Measurements from ENCODE around the gene PTGER4.
"Not testable (repeated sequence)": the region's sequence is repeated elsewhere in the genome, so short reads cannot be mapped to it uniquely, and the experiment has no call there.

PTGER4 gene

DNA sequence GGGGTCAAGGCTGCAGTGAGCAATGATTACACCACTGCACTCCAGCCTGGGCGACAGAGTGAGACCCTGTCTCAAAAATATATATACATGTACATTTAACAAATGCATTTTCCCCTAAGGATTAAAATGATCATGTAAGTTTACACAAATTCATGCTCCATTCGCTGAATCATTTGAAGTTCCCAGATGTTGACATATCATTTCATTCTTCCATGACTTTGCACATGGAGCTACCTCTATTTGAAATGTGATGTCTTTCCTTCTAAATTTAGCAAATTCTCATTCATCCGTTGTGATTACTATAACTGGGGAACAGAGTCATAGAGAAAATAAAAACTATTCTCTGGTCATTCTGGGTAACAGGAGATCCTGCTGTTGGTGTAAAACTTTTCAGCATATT lies 10.6 kb downstream of the PTGER4 start:
- TF ChIP-seq ZNF274 (IDR thresholded peaks at IDR 0.05; ENCODE audit: low read depth, low read length) (no peak), YY1 (IDR thresholded peaks at IDR 0.05; ENCODE audit: insufficient read depth, insufficient read length) (no peak), SUZ12 (IDR thresholded peaks at IDR 0.05; ENCODE audit: extremely low read depth, insufficient read depth, insufficient read length) (no peak)
- no peaks in the 10 kb centered on the region for H3K9me3 ChIP-seq (ENCODE audit: insufficient read depth, low read length)
- no peaks in the 10 kb centered on the region for H3K36me3 ChIP-seq (ENCODE audit: insufficient read depth, insufficient read length, low read length)
- no peaks in the 10 kb centered on the region for H3K4me1 ChIP-seq (ENCODE audit: insufficient read depth, insufficient read length)
- H3K4me3 ChIP-seq (ENCODE audit: insufficient read length, low read depth): no peak overlapping the region
- no peak overlapping the region for H3K9ac ChIP-seq (ENCODE audit: insufficient read length, low read depth)
- DNase-seq (ENCODE audit: low read depth, low spot score): no peak
- no peaks in the 10 kb centered on the region for H3K27me3 ChIP-seq (ENCODE audit: insufficient read depth, insufficient read length)

DNA sequence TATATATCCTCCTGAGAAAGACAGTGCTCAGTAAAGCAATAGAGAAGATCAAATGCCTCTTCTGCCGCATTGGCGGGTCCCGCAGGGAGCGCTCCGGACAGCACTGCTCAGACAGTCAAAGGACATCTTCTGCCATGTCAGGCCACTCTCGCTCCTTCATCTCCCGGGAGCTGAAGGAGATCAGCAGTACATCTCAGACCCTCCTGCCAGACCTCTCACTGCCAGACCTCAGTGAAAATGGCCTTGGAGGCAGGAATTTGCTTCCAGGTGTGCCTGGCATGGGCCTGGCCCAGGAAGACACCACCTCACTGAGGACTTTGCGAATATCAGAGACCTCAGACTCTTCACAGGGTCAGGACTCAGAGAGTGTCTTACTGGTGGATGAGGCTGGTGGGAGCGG lies 12.2 kb downstream of the PTGER4 start:
- no peak for TF ChIP-seq ZNF274 (IDR thresholded peaks at IDR 0.05; ENCODE audit: low read depth, low read length)
- Histone ChIP-seq H3K9me3 (ENCODE audit: insufficient read depth, low read length) (no peaks in the 10 kb centered on the region), H3K36me3 (ENCODE audit: insufficient read depth, insufficient read length, low read length) (no peaks in the 10 kb centered on the region), H3K4me3 (ENCODE audit: insufficient read length, low read depth) (no peak overlapping the region), H3K9ac (ENCODE audit: insufficient read length, low read depth) (no peak overlapping the region), H3K27me3 (ENCODE audit: insufficient read depth, insufficient read length) (no peaks in the 10 kb centered on the region), H3K4me1 (ENCODE audit: insufficient read depth, insufficient read length) (no peaks in the 10 kb centered on the region)
- no peak for DNase-seq (ENCODE audit: low read depth, low spot score)

DNA sequence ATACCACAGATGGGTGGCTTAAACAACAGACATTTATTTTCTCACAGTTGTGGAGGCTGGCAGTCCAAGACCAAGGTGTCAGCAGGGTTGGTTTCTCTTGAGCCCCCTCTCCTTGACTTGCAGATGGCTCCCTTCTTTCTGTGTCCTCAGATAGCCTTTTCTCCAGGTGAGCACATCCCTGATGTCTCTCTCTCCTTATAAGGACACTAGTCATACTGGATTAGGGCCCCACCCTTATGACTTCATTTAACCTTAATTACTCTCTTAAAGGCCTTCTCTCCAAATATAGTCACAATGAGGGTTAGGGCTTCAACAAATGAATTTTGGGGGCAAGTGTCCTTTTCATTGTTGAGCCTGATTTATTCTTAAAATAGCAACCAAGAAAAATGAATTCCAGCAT lies 14.7 kb downstream of the PTGER4 start:
- DNase-seq (ENCODE audit: low read depth, low spot score): no peak
- no peaks in the 10 kb centered on the region for H3K27me3 ChIP-seq (ENCODE audit: insufficient read depth, insufficient read length)
- H3K4me3 ChIP-seq (ENCODE audit: insufficient read length, low read depth): no peak overlapping the region
- TF ChIP-seq YY1 (IDR thresholded peaks at IDR 0.05; ENCODE audit: insufficient read depth, insufficient read length) (no peak), ZNF274 (IDR thresholded peaks at IDR 0.05; ENCODE audit: low read depth, low read length) (no peak), SUZ12 (IDR thresholded peaks at IDR 0.05; ENCODE audit: extremely low read depth, insufficient read depth, insufficient read length) (no peak)
- H3K36me3 ChIP-seq (ENCODE audit: insufficient read depth, insufficient read length, low read length): no peaks in the 10 kb centered on the region
- H3K9me3 ChIP-seq (ENCODE audit: insufficient read depth, low read length): no peaks in the 10 kb centered on the region
- H3K9ac ChIP-seq (ENCODE audit: insufficient read length, low read depth): no peak overlapping the region
- H3K4me1 ChIP-seq (ENCODE audit: insufficient read depth, insufficient read length): no peaks in the 10 kb centered on the region

DNA sequence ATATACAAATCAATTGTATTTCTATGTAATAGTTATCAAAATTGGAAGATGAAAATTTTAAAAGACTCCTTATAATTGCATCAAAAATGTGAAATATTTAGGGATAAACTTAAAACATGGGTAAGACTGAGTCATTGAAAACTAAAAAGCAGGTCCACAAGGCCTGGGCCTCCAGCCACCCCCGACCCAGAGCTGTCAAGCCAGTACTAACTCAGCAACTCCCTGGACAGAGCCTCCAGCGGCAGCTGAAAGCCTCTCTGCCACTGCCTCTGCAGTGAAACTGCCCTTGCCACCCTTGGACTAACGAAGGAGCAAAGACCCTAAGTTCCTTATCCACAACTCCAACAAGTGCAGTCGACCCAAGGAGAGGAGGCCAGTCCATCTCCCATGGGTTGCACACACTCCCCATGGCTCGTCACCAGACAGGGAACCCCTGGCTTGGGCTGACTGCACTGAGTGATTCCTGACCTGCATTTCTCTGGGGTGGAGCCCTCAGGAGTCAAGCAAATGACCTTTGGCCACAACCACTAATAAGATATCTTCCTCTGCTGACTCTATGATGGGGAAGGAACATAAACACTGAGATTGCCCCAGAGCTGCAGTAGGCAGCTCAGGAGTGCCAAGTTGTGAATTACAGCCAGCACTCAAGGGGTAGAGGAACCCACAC lies 20.5 kb downstream of the PTGER4 start:
- no peak for DNase-seq (ENCODE audit: low read depth, low spot score)
- TF ChIP-seq SUZ12 (IDR thresholded peaks at IDR 0.05; ENCODE audit: extremely low read depth, insufficient read depth, insufficient read length): no peak
- TF ChIP-seq ZNF274 (IDR thresholded peaks at IDR 0.05; ENCODE audit: low read depth, low read length): no peak
- TF ChIP-seq YY1 (IDR thresholded peaks at IDR 0.05; ENCODE audit: insufficient read depth, insufficient read length): no peak
- H3K9ac ChIP-seq (ENCODE audit: insufficient read length, low read depth): no peak overlapping the region

DNA sequence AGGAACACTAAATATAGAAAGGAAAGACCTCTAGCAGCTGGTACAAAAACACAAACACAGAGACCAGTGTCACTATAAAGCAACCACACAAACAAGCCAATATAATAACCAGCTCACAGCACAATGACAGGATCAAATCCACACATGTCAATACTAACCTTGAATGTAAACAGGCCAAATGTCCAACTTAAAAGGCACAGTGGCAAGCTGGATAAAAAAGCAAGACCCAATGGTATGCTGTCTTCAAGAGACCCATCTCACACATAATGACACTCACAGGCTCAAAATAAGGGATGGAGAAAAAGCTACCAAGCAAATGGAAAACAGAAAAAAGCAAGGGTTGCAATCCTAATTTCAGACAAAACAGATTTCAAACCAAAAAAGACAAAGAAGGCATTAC lies 22.3 kb downstream of the PTGER4 start:
- not testable (repeated sequence) for DNase-seq (ENCODE audit: low read depth, low spot score); H3K9ac ChIP-seq (ENCODE audit: insufficient read length, low read depth); H3K4me1 ChIP-seq (ENCODE audit: insufficient read depth, insufficient read length); H3K4me3 ChIP-seq (ENCODE audit: insufficient read length, low read depth); H3K27me3 ChIP-seq (ENCODE audit: insufficient read depth, insufficient read length); H3K9me3 ChIP-seq (ENCODE audit: insufficient read depth, low read length); H3K36me3 ChIP-seq (ENCODE audit: insufficient read depth, insufficient read length, low read length)

More for the DNA sequence above, 20.5 kb downstream of the PTGER4 start:
- H3K36me3 ChIP-seq (ENCODE audit: insufficient read depth, insufficient read length, low read length): no peaks in the 10 kb centered on the region
- no peaks in the 10 kb centered on the region for H3K9me3 ChIP-seq (ENCODE audit: insufficient read depth, low read length)
- H3K27me3 ChIP-seq (ENCODE audit: insufficient read depth, insufficient read length): no peaks in the 10 kb centered on the region
- no peaks in the 10 kb centered on the region for H3K4me1 ChIP-seq (ENCODE audit: insufficient read depth, insufficient read length)
- no peak overlapping the region for H3K4me3 ChIP-seq (ENCODE audit: insufficient read length, low read depth)

DNA sequence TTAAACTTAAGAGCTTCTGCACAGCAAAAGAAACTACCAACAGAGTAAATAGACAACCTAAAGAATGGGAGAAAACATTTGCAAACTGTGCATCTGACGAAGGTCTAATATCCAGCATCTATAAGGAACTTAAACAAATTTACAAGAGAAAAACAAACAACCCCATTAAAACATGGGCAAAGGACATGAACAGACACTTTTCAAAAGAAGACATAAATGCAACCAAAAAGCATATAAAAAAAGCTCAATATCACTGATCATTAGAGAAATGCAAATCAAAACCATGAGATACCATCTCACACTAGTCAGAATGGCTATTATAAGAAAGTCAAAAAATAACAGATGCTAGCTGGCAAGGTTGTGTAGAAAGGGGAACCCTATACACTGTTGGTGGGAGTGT lies 25.8 kb downstream of the PTGER4 start:
- DNase-seq (ENCODE audit: low read depth, low spot score); H3K9me3 ChIP-seq (ENCODE audit: insufficient read depth, low read length); H3K4me1 ChIP-seq (ENCODE audit: insufficient read depth, insufficient read length); H3K9ac ChIP-seq (ENCODE audit: insufficient read length, low read depth); H3K27me3 ChIP-seq (ENCODE audit: insufficient read depth, insufficient read length); H3K4me3 ChIP-seq (ENCODE audit: insufficient read length, low read depth); H3K36me3 ChIP-seq (ENCODE audit: insufficient read depth, insufficient read length, low read length): not testable (repeated sequence)

DNA sequence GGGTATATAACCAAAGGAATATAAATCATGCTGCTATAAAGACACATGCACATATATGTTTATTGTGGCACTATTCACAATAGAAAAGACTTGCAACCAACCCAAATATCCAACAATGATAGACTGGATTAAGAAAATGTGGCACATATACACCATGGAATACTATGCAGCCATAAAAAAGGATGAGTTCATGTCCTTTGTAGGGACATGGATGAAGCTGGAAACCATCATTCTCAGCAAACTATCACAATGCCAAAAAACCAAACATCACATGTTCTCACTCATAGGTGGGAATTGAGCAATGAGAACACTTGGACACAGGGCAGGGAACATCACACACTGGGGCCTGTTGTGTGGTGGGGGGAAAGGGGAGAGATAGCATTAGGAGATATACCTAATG lies 30.9 kb downstream of the PTGER4 start:
- H3K9me3 ChIP-seq (ENCODE audit: insufficient read depth, low read length); H3K4me3 ChIP-seq (ENCODE audit: insufficient read length, low read depth); H3K9ac ChIP-seq (ENCODE audit: insufficient read length, low read depth); DNase-seq (ENCODE audit: low read depth, low spot score); H3K27me3 ChIP-seq (ENCODE audit: insufficient read depth, insufficient read length); H3K4me1 ChIP-seq (ENCODE audit: insufficient read depth, insufficient read length); H3K36me3 ChIP-seq (ENCODE audit: insufficient read depth, insufficient read length, low read length): not testable (repeated sequence)

DNA sequence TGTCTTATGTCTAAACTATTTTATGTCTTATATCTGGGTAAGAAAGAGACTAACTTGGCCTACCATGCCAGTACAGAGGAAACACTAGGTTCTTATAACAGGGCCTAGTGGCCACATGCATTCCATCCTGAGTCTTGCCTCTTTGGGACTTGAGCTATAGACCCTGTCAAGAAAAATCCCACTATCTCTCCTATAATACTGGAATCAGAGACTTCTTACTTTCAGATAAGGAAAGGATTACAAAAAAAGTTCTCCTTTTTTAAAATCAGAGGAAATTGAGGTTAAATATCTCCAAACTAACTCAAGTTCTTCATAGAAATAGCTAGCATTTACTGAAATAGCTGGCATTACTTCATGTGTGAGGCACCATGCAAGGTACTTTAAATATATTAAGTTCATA lies 34.3 kb downstream of the PTGER4 start:
- H3K4me3 ChIP-seq (ENCODE audit: insufficient read length, low read depth): no peak overlapping the region
- no peak overlapping the region for H3K9ac ChIP-seq (ENCODE audit: insufficient read length, low read depth)
- H3K27me3 ChIP-seq (ENCODE audit: insufficient read depth, insufficient read length): no peaks in the 10 kb centered on the region
- no peak for DNase-seq (ENCODE audit: low read depth, low spot score)
- TF ChIP-seq ZNF274 (IDR thresholded peaks at IDR 0.05; ENCODE audit: low read depth, low read length) (no peak), SUZ12 (IDR thresholded peaks at IDR 0.05; ENCODE audit: extremely low read depth, insufficient read depth, insufficient read length) (no peak), YY1 (IDR thresholded peaks at IDR 0.05; ENCODE audit: insufficient read depth, insufficient read length) (no peak)
- no peaks in the 10 kb centered on the region for H3K9me3 ChIP-seq (ENCODE audit: insufficient read depth, low read length)
- H3K4me1 ChIP-seq (ENCODE audit: insufficient read depth, insufficient read length): no peaks in the 10 kb centered on the region
- no peaks in the 10 kb centered on the region for H3K36me3 ChIP-seq (ENCODE audit: insufficient read depth, insufficient read length, low read length)

Measured in NT2/D1 (cell line).